ENCODE measurements around the gene PFN4.
A peak's percentile ranks its signal among the peaks of the same experiment; 100 is the strongest.

PFN4 gene

DNA sequence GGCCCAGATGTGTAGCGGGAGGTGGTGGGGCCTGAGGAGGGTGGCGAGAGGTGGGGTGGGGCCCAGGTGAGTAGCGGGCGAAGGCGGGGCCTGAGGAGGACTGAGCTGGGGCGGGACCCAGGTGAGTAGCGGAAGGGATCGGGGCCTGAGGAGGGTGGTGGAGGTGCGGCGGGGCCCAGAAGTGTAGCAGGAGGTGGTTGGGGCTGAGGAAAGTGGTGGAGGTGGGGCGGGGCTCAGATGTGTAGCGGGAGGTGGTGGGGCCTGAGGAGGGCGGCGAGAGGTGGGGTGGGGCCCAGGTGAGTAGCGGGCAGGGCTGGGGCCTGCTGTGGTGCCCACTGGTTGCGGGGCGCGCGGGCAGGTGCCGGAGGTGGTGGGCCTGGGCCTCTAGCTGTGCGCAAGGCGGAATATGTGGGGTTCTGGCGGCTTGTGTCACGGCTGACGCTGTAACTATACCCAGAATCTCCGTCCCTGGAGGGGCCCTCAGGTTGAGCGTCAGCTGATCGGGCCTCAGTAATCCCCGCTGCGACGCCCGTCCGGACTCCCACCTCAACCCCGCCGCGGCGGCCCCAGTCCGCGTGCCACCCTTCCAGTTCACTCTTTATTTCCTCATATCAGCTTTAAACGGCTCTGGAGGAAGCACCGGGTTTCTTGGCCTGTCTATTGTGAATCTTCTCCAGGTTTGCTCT is 46.1 kb downstream of the PFN4 start:
- DNase-seq: no peak

DNA sequence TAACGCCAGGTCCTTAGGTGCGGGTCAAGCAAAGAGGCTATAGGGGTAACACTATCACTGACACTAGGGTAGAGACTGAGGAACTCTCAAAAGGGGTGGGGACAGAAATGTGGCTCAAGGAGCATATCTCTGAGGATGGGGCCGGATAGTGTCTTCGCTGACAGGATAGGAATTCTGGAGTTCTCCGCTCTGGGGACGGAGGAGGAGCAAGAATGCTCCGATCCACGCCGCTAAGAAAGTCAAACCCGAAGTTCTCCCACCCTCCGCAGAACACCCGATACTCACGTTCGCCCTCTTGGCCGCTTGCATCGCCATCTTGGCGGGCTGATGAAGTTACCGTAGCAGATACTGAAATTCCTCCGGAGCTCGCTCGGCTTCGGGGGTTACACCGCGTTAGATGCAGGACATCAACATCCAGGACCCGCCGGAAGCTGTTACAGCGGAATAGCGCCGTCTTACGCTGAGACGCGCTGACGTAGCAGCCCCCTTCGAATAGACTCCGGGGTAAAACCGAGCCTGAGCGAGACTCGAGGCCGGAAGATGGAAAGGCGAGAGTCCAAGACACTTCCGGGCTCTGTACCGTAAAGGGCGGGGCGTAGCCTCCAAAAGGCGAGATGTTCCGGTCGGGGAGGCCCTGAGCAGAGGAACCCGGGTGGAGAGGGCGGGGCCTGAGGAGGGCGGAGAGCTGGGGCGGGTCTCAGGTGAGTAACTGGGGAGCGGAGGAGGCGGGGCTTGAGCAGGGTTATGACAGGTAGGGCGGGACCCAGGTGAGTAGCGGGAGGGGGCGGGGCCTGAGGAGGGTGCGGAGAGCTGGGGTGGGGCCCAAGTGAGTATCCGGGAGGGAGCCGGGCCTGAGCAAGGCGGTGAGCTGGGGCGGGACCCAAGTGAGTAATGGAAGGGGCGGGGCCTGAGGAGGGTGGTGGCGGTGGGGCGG is 47.0 kb downstream of the PFN4 start, which contains the start of gene SF3B6:
SF3B6 (minus strand) TSS at position 412 of the 934 bp plus-strand sequence; CDS start at position 315, 97 bp downstream.
- peak; percentile 98 for DNase-seq

DNA sequence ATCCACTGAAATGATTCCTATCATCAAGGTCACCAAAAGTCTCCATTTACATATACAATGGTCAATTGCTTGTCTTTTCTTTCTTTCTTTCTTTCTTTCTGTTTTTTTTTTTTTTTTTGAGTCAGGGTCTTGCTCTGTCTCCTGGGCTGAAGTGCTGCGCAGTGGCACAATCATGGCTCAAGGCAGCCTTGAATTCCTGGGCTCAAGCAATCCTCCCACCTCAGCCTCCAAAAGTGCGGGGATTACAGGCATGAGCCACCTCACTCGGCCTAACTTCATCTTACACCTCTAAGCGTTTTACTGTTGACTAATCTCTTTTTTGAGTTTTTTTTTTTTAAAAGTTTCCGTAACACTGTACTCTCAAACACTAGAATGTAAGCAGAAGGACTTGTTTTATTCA is 47.9 kb downstream of the PFN4 start:
- DNase-seq: no peak

- no peak for DNase-seq
These were observed 49.3 kb downstream of the PFN4 start for GRCh38 chr2:24073816-24074215.

DNA sequence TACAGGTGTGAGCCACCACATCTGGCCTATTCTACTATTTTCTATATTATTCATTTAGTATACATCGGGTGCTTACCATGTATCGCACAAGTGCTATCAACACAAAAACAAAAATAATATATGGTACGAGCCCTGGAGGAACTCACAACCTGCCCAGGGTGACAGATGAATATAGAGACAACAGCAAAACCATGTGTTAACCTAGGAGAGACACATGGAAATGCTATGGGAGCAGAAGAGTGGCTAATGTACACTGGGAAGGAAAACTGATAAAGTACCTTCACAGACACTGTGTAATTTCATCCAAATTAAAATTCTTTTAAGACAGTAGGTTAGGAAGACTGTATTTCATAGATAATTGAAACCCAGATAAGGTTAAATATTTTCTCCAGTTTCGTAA is 50.9 kb downstream of the PFN4 start:
- no peak for DNase-seq

- no peak for DNase-seq
These were observed 57.8 kb downstream of the PFN4 start for GRCh38 chr2:24065341-24065740.
